A673 (cell line): ENCODE data around the gene MYO7B. TPM values are rescaled to one million over a fixed set of nuclear protein-coding genes. Genes with fewer than 3 reads are reported as not detected.

Experiments
- BruUV-seq: library from RNA; stranded (reverse); fragments of 400-500 nt; replicated peaks from 2 replicates; lab custom pipeline; 2021; lab: Mats Ljungman, UMichigan
- CTCF ChIA-PET: fragments of 300-600 bp; sonication (Branson Sonifier 250); formaldehyde crosslinking; loops from one replicate; lab custom pipeline; 2022; ENCODE audit warnings: antibody characterized with exemption; lab: Charles Lee
- POLR2A ChIA-PET: fragments of 300-600 bp; sonication (Branson Sonifier 250); formaldehyde crosslinking; loops from one replicate; lab custom pipeline; 2022; ENCODE audit warnings: antibody characterized with exemption; ENCODE audit not compliant: low non-redundant PET; lab: Charles Lee
- DNase-seq: peaks from one replicate; pipeline ENCODE4 v3.0.0-alpha.2; 2015; ENCODE audit warnings: low spot score
- H3K27ac ChIP-seq: fragments of 200-600 bp; sonication (generic); 2 replicates; pipeline ENCODE4 v1.5.1; 2016; ENCODE audit warnings: mixed run types, low read depth, mild to moderate bottlenecking, mixed read lengths, antibody characterized with exemption, low read length; ENCODE audit not compliant: poor library complexity, severe bottlenecking
- H3K27me3 ChIP-seq: fragments of 200-600 bp; sonication (generic); replicated peaks from 2 replicates; pipeline ENCODE4 v1.6.1; 2017; ENCODE audit warnings: mixed run types, low read depth, mild to moderate bottlenecking, mixed read lengths, antibody characterized with exemption, low read length; ENCODE audit not compliant: insufficient read depth, poor library complexity
- H3K36me3 ChIP-seq: fragments of 200-600 bp; sonication (generic); 2 replicates; pipeline ENCODE4 v1.6.1; 2016; ENCODE audit warnings: mixed run types, mild to moderate bottlenecking, mixed read lengths, antibody characterized with exemption, low read length; ENCODE audit not compliant: insufficient read depth, poor library complexity, severe bottlenecking
- H3K4me1 ChIP-seq: fragments of 200-600 bp; sonication (generic); 2 replicates; pipeline ENCODE4 v1.6.1; 2017; ENCODE audit warnings: mixed run types, mild to moderate bottlenecking, mixed read lengths, antibody characterized with exemption, low read length; ENCODE audit not compliant: insufficient read depth, poor library complexity, severe bottlenecking
- H3K4me3 ChIP-seq: fragments of 200-600 bp; sonication (generic); 2 replicates; pipeline ENCODE4 v1.5.1; 2016; ENCODE audit warnings: low read depth, mixed run types, mild to moderate bottlenecking, mixed read lengths, low read length; ENCODE audit not compliant: poor library complexity, severe bottlenecking
- H3K9me3 ChIP-seq: fragments of 200-600 bp; sonication (generic); 2 replicates; pipeline ENCODE4 v1.6.1; 2016; ENCODE audit warnings: mixed run types, low read depth, mild to moderate bottlenecking, mixed read lengths, antibody characterized with exemption, low read length; ENCODE audit not compliant: poor library complexity, severe bottlenecking
- CTCF ChIP-seq: fragments of 300-800, 200-600 bp; sonication (generic); conservative IDR thresholded peaks from 2 replicates; pipeline ENCODE4 v1.5.1; 2017; ENCODE audit warnings: low read depth, mild to moderate bottlenecking, antibody characterized with exemption, low read length, moderate library complexity, mixed read lengths
- EZH2 ChIP-seq: fragments of 200-600 bp; sonication (generic); IDR thresholded peaks from 2 replicates; pipeline ENCODE4 v1.6.1; 2017; ENCODE audit warnings: borderline replicate concordance, low read depth, mild to moderate bottlenecking, mixed read lengths, antibody characterized with exemption, low read length; ENCODE audit not compliant: poor library complexity, severe bottlenecking
- intact Hi-C: fragments of 100-400 bp; cut with micrococcal nuclease; formaldehyde crosslinking; loops from one replicate; pipeline ENCODE4 v1.10.0; 2022; ENCODE audit not compliant: unreplicated experiment
- total RNA-seq: library from RNA; stranded (reverse); gene quantifications from 2 replicates; pipeline ENCODE4 v1.2.3, GENCODE V29; 2021

Gene MYO7B
- total RNA-seq, 1 experiment from 2014 or later, result 0.24 TPM

DNA sequence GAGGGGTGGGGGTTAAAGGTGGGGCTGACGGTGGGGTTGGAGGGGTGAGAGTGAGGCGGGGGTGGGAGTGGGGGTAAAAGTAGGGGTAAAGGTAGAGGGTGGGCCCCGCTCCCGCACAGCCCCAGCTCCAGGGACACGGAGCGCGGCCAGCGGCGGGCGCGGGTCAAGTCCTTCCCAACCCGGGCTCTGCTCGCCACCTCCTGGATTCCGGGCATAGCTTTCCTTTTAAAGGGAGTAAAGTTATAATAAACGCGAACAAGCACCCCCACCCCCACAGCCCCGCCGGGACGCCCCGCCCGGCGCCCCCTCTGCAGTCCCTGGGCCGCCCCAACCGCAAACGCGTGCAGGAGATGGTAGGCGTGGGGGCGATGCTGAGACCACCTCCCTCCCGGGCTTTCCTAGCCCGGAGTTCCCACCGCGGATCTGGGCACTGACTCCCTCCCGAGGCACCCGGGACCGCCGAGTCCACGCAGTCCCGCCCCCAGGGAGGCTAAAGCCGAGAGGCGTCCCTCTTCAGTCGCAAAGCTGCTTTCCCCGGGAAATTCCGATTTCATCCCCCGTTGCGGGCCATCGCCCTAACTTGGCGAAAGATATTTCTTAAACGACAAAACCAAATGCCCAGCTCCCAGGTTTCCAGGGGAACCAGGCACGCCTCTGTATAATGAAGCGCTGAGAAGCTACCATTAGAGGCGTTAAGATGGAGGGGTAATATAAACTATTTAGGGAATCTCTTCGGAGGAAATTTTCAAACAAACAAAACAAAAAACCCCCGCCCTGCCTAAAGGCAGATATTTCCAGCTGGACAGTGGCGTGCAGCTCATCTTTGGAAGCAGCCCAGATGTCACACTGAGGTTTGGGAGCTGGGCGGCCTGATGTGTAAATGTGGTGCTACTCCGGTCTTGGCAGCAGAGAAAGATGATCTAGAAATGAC lies 140.1 kb downstream of the MYO7B start, which contains the start of gene LIMS2:
TSS of gene LIMS2 (minus strand) at position 200 of the 931 bp plus-strand sequence. CDS start 506 bp downstream, outside the sequence.
- no peak for TF ChIP-seq CTCF
- ChIA-PET CTCF (no interaction called here), POLR2A (interaction anchor here (0.6 kb wide), 1 partner anchor 927 kb away, joined by 3 read pairs; no protein-coding TSS in a partner anchor)
- Histone ChIP-seq H3K36me3 (no peaks in the 10 kb centered on the region), H3K27me3 (peaks cover 13% of the 10 kb centered on the region), H3K27ac (no peak within 1 kb of the TSS), H3K9me3 (no peaks in the 10 kb centered on the region), H3K4me3 (peak within 1 kb of the TSS; percentile 52), H3K4me1 (no peaks in the 10 kb centered on the region)
- BruUV-seq, result no TSS peak
- intact Hi-C loops, result no loop called here
- DNase-seq, result peak; percentile 24

- no peak for DNase-seq
- Histone ChIP-seq H3K4me3 (no peak overlapping the region), H3K9me3 (no peaks in the 10 kb centered on the region), H3K36me3 (no peaks in the 10 kb centered on the region), H3K4me1 (no peaks in the 10 kb centered on the region), H3K27me3 (peaks cover 13% of the 10 kb centered on the region), H3K27ac (no peak overlapping the region)
- POLR2A ChIA-PET, result no interaction called here
- CTCF ChIA-PET, result interaction anchor here (0.5 kb wide), 1 partner anchor 357 kb away, joined by 4 read pairs; no protein-coding TSS in a partner anchor
- intact Hi-C loops, result no loop called here
- no TSS peak for BruUV-seq
- no peak for TF ChIP-seq EZH2
- no peak for TF ChIP-seq CTCF
Observed at GRCh38 chr2:127676906-127677305, 141.4 kb downstream of the MYO7B start.

- POLR2A ChIA-PET, result no interaction called here
- intact Hi-C loops, result no loop called here
- Histone ChIP-seq H3K27ac (no peak overlapping the region), H3K4me3 (no peak overlapping the region), H3K9me3 (no peaks in the 10 kb centered on the region), H3K27me3 (peaks cover 13% of the 10 kb centered on the region), H3K4me1 (no peaks in the 10 kb centered on the region), H3K36me3 (no peaks in the 10 kb centered on the region)
- TF ChIP-seq EZH2, result no peak
- TF ChIP-seq CTCF, result no peak
- CTCF ChIA-PET, result no interaction called here
- no TSS peak for BruUV-seq
- no peak for DNase-seq
Observed at GRCh38 chr2:127678531-127678930, 143.0 kb downstream of the MYO7B start.
